Neural cell (in vitro differentiated cells): ENCODE results near the gene CBFA2T3. TPM values are rescaled to one million over a fixed set of nuclear protein-coding genes. Genes with fewer than 3 reads are reported as not detected.

Source experiments
- H2AFZ ChIP-seq: fragments of 200-600, 300-800 bp; sonication (generic), shearing (Covaris generic); 2 replicates; pipeline ENCODE4 v1.6.0; 2014; ENCODE audit warnings: low read depth, mild to moderate bottlenecking, antibody characterized with exemption, low read length, moderate library complexity
- H3F3A ChIP-seq: fragments of 200-600 bp; shearing (Covaris generic); 2 replicates; pipeline ENCODE4 v1.6.1; 2016; ENCODE audit warnings: mild to moderate bottlenecking, moderate library complexity, mixed read lengths, antibody characterized with exemption, low read length; ENCODE audit not compliant: insufficient read depth, poor library complexity, severe bottlenecking
- H3K27ac ChIP-seq: fragments of 200-600, 300-800 bp; sonication (generic), shearing (Covaris generic); 2 replicates; pipeline ENCODE4 v1.5.1; 2014; ENCODE audit warnings: mild to moderate bottlenecking, low read length, moderate library complexity
- H3K27me3 ChIP-seq: fragments of 300-800, 200-600 bp; sonication (generic), shearing (Covaris generic); 2 replicates; pipeline ENCODE4 v1.6.0; 2014; ENCODE audit warnings: mild to moderate bottlenecking, low read depth, low read length, moderate library complexity; ENCODE audit not compliant: insufficient read depth
- H3K36me3 ChIP-seq: fragments of 300-800, 200-600 bp; sonication (generic), shearing (Covaris generic); 2 replicates; pipeline ENCODE4 v1.5.1; 2014; ENCODE audit warnings: mild to moderate bottlenecking, antibody characterized with exemption, low read length, moderate library complexity; ENCODE audit not compliant: insufficient read depth
- H3K4me2 ChIP-seq: fragments of 300-800, 200-600 bp; sonication (generic), shearing (Covaris generic); 2 replicates; pipeline ENCODE4 v1.6.0; 2014; ENCODE audit warnings: mild to moderate bottlenecking, low read length
- H3K4me3 ChIP-seq: fragments of 300-800, 200-600 bp; sonication (generic), shearing (Covaris generic); 2 replicates; pipeline ENCODE4 v1.5.1; 2014; ENCODE audit warnings: mild to moderate bottlenecking, low read length, moderate library complexity
- H3K79me2 ChIP-seq: fragments of 200-600 bp; shearing (Covaris generic); replicated peaks from 2 replicates; pipeline ENCODE4 v1.6.0; 2014; ENCODE audit warnings: mild to moderate bottlenecking, low read length, moderate library complexity; ENCODE audit not compliant: insufficient read depth
- H3K9ac ChIP-seq: fragments of 300-800, 200-600 bp; sonication (generic), shearing (Covaris generic); 2 replicates; pipeline ENCODE4 v1.6.1; 2016; ENCODE audit warnings: mild to moderate bottlenecking, low read length, mixed read lengths
- H3K9me2 ChIP-seq: fragments of 200-600 bp; shearing (Covaris generic); 2 replicates; pipeline ENCODE4 v1.6.1; 2016; ENCODE audit warnings: mild to moderate bottlenecking, low read length, mixed read lengths; ENCODE audit not compliant: insufficient read depth
- H3K9me3 ChIP-seq: fragments of 200-600, 300-800 bp; sonication (generic), shearing (Covaris generic); 2 replicates; pipeline ENCODE4 v1.6.1; 2016; ENCODE audit warnings: mild to moderate bottlenecking, mixed run types, low read length, moderate library complexity, mixed read lengths
- H4K20me1 ChIP-seq: fragments of 200-600 bp; shearing (Covaris generic); 2 replicates; pipeline ENCODE4 v1.6.1; 2016; ENCODE audit warnings: mild to moderate bottlenecking, mixed run types; ENCODE audit not compliant: insufficient read depth
- EP300 ChIP-seq: fragments of 450-650 bp; conservative IDR thresholded peaks from 2 replicates; pipeline ENCODE4 v1.6.1; 2014; ENCODE audit warnings: antibody characterized with exemption, mild to moderate bottlenecking, moderate library complexity; ENCODE audit not compliant: poor library complexity, severe bottlenecking
- EZH2 ChIP-seq: fragments of 200-600, 300-800 bp; shearing (Covaris generic), sonication (generic); IDR thresholded peaks from 2 replicates; pipeline ENCODE4 v1.6.1; 2014; ENCODE audit warnings: antibody characterized with exemption, low read length, borderline replicate concordance, mild to moderate bottlenecking; ENCODE audit not compliant: insufficient read depth, poor library complexity, severe bottlenecking
- MXI1 ChIP-seq: fragments of 450-650 bp; conservative IDR thresholded peaks from 2 replicates; pipeline ENCODE4 v1.6.1; 2014; ENCODE audit warnings: antibody characterized with exemption, mild to moderate bottlenecking; ENCODE audit not compliant: poor library complexity, severe bottlenecking
- POLR2AphosphoS5 ChIP-seq: IDR thresholded peaks from 2 replicates; pipeline ENCODE4 v1.6.1; 2012
- RAD21 ChIP-seq: fragments of 450-650 bp; conservative IDR thresholded peaks from 2 replicates; pipeline ENCODE4 v1.6.1; 2014; ENCODE audit warnings: antibody characterized with exemption, mild to moderate bottlenecking, moderate library complexity
- SMC3 ChIP-seq: fragments of 450-650 bp; conservative IDR thresholded peaks from 2 replicates; pipeline ENCODE4 v1.6.1; 2014; ENCODE audit warnings: antibody characterized with exemption, mild to moderate bottlenecking, moderate library complexity; ENCODE audit not compliant: poor library complexity
- TAF1 ChIP-seq: IDR thresholded peaks from 2 replicates; pipeline ENCODE4 v1.6.1; 2012; ENCODE audit warnings: low read depth
- polyA plus RNA-seq: library from polyadenylated mRNA; depleted of rRNA; stranded (reverse); fragments of >200 nt; gene quantifications from 2 replicates; pipeline ENCODE4 v1.2.3, GENCODE V29; 2014
- TF ChIP-seq, protein P1 (sequence below): IDR thresholded peaks from 2 replicates; pipeline ENCODE4 v1.6.1; 2012; ENCODE audit warnings: borderline replicate concordance
- TF ChIP-seq, protein P2 (sequence below): fragments of 450-650 bp; IDR thresholded peaks from 2 replicates; pipeline ENCODE4 v1.5.1; 2014; ENCODE audit warnings: antibody characterized with exemption, mild to moderate bottlenecking, moderate library complexity; ENCODE audit not compliant: poor library complexity, severe bottlenecking

Gene CBFA2T3
- polyA plus RNA-seq, 1 donor from 2014 or later, result 2.1 TPM

DNA sequence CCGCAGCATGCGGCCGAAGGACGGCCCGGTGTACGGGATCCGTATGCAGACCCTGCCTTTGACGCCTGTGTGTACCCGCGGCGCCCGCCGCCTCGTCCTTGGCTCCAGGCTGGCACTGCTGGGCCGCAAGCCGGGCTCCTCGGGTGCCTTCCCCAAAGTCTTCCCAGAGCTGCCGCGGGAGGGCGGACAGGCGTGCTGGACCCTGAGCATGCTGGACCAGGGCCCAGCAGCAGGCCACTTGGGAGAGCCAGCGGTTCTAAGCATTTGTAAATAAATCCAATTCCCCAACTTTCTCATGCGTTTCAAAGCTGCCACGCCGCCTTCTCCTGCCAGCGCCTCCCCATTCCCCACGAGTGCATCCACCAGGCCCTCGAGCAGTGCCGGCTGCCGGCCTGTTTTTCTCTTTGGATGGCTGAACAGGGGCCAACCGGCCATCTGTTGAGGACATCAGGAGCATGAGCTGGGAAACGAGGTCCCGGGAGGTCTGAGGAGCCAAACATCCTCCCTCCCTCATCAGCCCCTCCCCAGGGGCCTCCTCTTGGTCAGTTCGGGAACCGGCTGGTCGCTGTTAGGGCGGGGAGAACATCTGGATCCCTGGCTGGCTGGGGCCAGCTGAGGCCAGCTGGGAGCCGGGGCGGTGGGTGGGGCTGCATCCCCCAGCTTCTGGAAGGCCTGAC is 90.0 kb downstream of the CBFA2T3 start:
- no peaks in the 10 kb centered on the region for H4K20me1 ChIP-seq
- H3F3A ChIP-seq, result no peaks in the 10 kb centered on the region
- H3K4me3 ChIP-seq, result no peak overlapping the region
- no peaks in the 10 kb centered on the region for H3K9me2 ChIP-seq
- H3K79me2 ChIP-seq, result no peaks in the 10 kb centered on the region
- no peak overlapping the region for H3K4me2 ChIP-seq
- no peaks in the 10 kb centered on the region for H3K27me3 ChIP-seq
- TF ChIP-seq, protein P1, sequence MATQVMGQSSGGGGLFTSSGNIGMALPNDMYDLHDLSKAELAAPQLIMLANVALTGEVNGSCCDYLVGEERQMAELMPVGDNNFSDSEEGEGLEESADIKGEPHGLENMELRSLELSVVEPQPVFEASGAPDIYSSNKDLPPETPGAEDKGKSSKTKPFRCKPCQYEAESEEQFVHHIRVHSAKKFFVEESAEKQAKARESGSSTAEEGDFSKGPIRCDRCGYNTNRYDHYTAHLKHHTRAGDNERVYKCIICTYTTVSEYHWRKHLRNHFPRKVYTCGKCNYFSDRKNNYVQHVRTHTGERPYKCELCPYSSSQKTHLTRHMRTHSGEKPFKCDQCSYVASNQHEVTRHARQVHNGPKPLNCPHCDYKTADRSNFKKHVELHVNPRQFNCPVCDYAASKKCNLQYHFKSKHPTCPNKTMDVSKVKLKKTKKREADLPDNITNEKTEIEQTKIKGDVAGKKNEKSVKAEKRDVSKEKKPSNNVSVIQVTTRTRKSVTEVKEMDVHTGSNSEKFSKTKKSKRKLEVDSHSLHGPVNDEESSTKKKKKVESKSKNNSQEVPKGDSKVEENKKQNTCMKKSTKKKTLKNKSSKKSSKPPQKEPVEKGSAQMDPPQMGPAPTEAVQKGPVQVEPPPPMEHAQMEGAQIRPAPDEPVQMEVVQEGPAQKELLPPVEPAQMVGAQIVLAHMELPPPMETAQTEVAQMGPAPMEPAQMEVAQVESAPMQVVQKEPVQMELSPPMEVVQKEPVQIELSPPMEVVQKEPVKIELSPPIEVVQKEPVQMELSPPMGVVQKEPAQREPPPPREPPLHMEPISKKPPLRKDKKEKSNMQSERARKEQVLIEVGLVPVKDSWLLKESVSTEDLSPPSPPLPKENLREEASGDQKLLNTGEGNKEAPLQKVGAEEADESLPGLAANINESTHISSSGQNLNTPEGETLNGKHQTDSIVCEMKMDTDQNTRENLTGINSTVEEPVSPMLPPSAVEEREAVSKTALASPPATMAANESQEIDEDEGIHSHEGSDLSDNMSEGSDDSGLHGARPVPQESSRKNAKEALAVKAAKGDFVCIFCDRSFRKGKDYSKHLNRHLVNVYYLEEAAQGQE, result no peak
- TF ChIP-seq TAF1 (no peak), POLR2AphosphoS5 (no peak), MXI1 (no peak), EZH2 (no peak), EP300 (no peak), SMC3 (no peak), RAD21 (no peak)
- TF ChIP-seq, protein P2, sequence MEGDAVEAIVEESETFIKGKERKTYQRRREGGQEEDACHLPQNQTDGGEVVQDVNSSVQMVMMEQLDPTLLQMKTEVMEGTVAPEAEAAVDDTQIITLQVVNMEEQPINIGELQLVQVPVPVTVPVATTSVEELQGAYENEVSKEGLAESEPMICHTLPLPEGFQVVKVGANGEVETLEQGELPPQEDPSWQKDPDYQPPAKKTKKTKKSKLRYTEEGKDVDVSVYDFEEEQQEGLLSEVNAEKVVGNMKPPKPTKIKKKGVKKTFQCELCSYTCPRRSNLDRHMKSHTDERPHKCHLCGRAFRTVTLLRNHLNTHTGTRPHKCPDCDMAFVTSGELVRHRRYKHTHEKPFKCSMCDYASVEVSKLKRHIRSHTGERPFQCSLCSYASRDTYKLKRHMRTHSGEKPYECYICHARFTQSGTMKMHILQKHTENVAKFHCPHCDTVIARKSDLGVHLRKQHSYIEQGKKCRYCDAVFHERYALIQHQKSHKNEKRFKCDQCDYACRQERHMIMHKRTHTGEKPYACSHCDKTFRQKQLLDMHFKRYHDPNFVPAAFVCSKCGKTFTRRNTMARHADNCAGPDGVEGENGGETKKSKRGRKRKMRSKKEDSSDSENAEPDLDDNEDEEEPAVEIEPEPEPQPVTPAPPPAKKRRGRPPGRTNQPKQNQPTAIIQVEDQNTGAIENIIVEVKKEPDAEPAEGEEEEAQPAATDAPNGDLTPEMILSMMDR, result no peak
- no peaks in the 10 kb centered on the region for H3K9me3 ChIP-seq
- H3K36me3 ChIP-seq, result no peaks in the 10 kb centered on the region
- no peak overlapping the region for H3K9ac ChIP-seq
- no peak overlapping the region for H3K27ac ChIP-seq
- no peak overlapping the region for H2AFZ ChIP-seq

DNA sequence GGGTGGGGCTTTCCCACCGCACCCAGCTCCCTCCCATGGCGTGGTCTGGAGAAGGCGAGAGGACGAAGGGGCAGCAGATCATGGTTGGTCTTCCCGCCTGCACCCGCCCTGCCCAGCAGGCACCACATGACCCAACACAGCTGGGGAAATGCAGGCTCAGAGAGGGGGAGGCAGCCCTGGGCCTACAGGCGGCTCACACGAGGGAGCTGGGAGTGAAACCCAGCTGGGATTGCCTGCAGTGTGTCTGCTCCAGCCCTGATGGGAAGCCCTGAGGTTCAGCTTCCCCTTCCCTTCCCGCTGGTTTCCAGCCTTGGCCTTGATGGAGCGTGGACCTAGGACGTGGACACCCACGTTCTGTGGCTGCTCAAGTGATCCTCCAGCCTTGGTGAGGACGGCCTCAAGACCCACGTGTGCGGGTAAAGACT is 90.6 kb downstream of the CBFA2T3 start:
- H3K4me2 ChIP-seq, result no peak overlapping the region
- TF ChIP-seq, protein P1, result no peak
- no peak for TF ChIP-seq EZH2
- H3K27me3 ChIP-seq, result no peaks in the 10 kb centered on the region
- no peak overlapping the region for H2AFZ ChIP-seq
- no peaks in the 10 kb centered on the region for H3K9me3 ChIP-seq
- H3K9me2 ChIP-seq, result no peaks in the 10 kb centered on the region
- no peak overlapping the region for H3K9ac ChIP-seq
- H3K4me3 ChIP-seq, result no peak overlapping the region
- no peaks in the 10 kb centered on the region for H4K20me1 ChIP-seq
- no peaks in the 10 kb centered on the region for H3K79me2 ChIP-seq
- H3K36me3 ChIP-seq, result no peaks in the 10 kb centered on the region
- no peak overlapping the region for H3K27ac ChIP-seq
- H3F3A ChIP-seq, result no peaks in the 10 kb centered on the region
